Hindlimb muscle (tissue), 1 donor: Measurements from ENCODE around the gene BCORL1. TPM values are rescaled to one million over a fixed set of nuclear protein-coding genes. Genes with fewer than 3 reads are reported as not detected.
A peak's percentile ranks its signal among the peaks of the same experiment; 100 is the strongest.

ENCODE experiments used
- DNase-seq: peaks from one replicate; pipeline ENCODE4 v3.0.0-alpha.2; 2013
- polyA plus RNA-seq: library from polyadenylated mRNA; unstranded; fragments of 120-200 nt; gene quantifications from one replicate; pipeline ENCODE4 v1.2.1, GENCODE V29; 2013; ENCODE audit not compliant: insufficient read length

BCORL1 gene
- polyA plus RNA-seq, 1 donor: 21.0 TPM

DNA sequence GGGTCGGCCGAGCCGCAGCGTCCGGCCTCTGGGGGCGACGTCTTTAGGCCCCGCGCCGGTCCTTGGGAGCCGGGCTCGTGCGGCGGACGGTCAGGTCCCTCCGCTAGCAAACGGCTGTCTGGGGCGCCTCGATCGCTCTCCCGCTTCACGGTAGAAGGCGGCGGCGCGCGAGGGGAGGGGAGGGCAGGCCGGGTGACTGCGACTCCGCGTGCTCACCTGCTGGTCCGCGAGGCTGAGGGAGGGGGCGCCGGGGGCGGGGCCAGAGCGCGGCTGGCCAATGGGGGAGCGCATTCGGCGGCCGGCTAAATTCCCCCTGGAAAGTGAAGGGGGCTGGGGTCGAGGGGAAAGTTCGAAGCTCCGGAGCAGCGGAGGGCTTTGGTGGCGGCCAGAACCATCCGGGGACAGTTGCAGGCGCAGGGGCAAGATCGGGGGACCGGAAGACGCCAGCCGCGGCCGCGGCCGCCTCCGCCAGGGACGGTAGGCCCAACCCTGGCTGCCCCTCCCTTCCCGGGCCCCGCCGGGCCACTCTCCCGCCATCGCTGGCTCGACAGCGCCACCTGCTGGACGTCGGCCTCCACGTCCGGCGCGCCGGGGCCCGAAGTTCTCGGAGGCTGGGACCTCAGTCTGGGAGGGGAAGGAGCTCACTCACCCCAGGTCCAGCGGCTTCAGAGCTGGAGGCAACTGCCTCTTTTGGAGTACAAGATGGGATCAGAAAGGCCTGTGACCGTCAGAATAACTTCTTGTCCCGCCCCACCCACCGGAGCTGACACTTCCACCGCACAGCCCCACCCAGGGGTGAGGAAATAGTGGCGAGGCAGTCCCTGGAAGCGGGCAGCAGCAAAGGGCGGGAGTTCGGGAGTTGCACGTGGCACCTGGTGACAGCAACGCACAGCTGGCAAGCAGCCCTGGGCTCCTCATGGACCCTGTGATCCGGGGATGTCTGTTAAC lies 78.0 kb downstream of the BCORL1 start:
- DNase-seq: peak; percentile 73

DNA sequence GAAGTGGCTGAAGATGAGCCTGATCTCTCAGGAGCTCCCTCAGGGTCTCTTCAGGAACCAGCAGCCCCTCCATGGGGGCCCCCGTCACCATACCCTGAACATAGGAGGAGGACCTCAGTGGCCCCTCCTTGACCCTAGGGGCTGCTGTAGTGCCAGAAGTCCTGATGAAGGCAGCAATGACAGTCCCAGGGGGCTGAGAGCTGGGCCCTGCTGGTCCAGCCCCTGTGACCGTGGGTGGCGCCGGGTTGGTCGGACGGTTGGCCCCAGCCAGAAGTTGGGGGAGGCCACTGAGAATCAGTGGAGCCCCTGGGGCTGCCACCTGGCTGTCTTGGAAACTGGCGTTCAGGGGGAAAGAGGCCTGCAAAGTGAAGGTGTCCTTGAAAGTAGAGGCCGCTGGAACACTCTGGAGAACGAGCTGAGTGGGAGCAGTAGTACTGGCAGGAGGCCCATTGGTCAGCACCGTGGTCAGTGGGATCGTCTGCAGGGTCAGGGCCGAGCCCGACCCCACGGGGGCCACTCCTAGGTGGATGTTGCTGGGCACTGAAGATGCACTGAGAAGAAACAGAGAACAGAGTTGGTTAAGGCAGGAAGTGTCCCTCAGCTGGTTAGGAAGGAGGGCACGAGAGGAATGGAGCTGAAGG lies 84.7 kb downstream of the BCORL1 start:
- no peak for DNase-seq

DNA sequence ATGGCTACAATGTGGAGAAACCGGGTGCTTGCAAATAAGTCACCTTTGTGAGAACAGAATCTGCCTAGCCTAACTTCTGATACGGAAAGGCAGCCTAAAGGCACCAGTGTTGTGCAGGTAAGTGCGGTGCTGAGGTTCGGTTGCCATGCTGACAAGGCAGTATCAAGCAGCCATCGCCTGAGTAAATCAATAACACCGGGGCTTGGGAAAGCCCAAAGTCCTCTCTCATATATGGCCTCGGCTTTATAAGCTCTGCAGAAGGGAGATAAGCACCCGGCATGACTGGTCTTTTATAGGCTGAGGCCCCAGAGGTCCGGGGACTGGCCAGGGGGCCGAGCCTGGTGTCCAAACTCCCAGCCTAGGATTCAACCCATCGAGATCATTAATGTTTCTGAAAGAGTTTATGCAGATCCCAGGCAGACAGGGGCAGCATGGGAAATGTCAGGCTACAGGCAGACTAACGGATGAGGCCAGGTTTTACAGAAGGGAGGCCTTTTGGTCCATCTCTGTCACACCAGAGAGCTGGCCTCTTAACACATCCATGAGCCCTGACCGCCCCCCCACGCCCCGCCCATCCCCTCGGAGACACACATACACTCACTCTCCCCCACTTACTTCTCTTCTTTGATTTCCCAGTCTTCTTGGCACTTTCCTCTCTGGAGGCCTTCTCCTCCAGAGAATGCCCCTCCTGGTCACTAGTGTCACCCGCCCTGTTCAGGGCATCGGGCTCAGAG lies 89.3 kb downstream of the BCORL1 start:
- no peak for DNase-seq

DNA sequence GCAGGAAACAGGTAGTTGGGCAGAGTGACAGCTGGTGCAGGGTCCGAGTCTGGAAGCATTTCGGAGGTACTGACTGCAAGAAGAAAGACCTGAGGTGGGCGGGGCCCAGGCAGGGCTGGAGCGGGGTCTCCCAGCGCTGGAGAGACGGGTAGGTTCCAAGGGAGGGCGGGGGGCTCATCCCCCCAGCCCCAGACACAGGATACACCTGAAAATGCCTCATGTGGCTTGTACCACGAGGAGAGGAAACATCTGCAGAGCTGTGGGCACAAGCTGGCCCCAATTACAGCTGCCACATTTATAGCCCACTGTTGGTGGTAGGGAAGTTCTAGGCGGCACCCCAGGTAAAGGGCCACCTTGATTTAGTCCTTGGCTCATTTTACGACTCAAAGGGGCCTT lies 89.9 kb downstream of the BCORL1 start:
- no peak for DNase-seq

DNA sequence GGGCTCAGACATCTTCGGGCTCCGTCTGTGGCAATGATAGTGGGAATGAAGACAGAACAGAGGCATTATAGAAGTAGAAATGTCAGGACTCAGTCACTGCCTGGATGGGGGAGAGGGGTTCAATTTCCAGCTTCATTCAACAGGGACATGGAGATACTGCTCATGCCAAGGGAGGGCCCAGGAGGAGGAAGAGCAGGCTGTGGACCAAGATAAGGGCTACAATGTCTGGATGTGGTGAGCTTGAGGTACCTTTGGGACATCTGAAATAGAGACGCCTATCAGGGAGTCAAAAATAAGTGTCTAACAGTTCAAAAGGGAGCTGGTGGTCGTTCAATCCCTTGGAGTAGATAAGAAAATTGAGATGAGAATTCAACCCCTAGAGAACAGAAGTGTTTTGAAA lies 93.3 kb downstream of the BCORL1 start:
- DNase-seq: no peak

GRCh38 chrX:130079824-130080406 lies 97.5 kb downstream of the BCORL1 start:
- DNase-seq: peak; percentile 64

- DNase-seq: no peak
Measured at GRCh38 chrX:130080791-130081367, 98.4 kb downstream of the BCORL1 start.

- DNase-seq: no peak
Measured at GRCh38 chrX:130081421-130082045, 99.1 kb downstream of the BCORL1 start.

- DNase-seq: peak; percentile 32
Measured at GRCh38 chrX:130082244-130083106, 100.0 kb downstream of the BCORL1 start.

GRCh38 chrX:130083107-130083490 lies 100.7 kb downstream of the BCORL1 start:
- DNase-seq: no peak

- DNase-seq: no peak
Measured at GRCh38 chrX:130083656-130084382, 101.4 kb downstream of the BCORL1 start.

DNA sequence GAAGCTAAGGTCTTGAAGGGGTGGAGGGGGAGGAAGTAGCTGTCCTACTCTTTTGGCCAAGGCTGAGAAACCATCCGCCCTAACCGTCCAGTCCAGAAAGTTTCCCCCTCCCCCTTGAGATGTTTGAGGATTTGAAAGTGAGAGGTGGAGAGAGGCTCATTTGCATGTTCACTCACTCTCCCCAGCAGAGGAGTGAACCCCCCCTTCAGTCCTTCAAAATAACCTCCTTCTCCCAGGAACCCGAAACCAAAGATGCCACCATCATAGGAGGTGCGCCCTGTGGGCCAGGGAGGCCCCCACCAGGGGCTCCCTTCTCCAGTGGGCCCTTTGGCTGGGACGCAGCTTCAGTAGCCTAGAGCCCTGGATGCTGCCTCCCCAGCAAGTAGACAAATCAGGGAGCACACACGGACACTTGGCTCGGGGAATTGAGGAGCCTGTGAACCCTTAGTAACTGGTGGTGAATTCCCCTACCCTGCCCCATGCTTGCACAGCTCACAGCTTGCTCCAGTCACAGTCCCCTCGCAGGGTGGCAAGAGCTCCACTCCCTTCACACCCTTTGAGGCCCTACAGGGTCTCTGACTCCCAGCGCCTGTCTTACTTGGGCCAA lies 102.3 kb downstream of the BCORL1 start:
- no peak for DNase-seq

DNA sequence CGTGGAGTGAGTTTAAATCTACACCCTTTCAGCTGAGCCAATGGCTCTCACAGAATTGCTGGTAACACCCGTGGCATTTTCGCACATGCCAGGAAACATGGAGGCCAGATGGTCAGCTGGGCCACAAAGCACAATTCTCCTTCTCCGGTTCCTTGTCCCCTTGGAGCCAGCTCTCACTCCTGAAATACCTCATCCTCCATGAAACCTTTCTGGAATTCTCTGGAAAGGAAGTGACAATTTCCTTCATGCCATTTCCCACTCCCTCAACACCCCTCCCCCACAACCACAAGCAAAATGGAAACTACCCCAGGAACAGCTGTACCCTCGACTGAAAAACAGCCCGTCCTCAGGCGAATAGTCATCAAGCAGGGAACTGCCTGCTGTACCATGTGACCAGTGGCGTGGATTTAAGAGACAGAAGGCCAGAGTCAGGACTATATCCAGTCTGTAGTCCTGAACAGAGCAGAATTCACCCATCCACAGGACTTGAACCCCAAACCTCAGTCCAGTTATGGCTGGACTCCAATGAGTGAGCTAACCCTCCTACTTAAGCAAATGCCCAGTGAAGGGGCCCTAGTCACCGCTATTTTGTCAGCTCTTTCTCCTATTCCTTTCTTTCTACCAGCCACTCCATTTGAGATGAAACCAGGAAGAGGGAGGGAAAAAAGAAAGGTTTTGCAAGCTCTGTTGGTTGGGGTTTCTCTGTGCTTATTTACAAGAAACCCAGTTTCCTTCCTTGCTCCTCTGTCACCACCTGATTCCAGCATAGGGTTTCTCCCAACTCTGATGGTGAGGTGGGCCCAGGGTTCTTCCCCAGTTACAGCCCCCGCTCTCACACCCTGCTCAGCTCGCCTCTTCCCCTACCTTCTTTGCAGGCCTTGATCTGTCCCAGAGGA lies 103.4 kb downstream of the BCORL1 start:
- DNase-seq: no peak

GRCh38 chrX:130086447-130087206 lies 104.2 kb downstream of the BCORL1 start:
- no peak for DNase-seq

GRCh38 chrX:130090364-130090763 lies 107.9 kb downstream of the BCORL1 start:
- no peak for DNase-seq

GRCh38 chrX:130091980-130092522 lies 109.6 kb downstream of the BCORL1 start:
- no peak for DNase-seq

GRCh38 chrX:130093271-130093670 lies 110.8 kb downstream of the BCORL1 start:
- no peak for DNase-seq

- DNase-seq: no peak
Measured at GRCh38 chrX:130094696-130095095, 112.3 kb downstream of the BCORL1 start.
